ENCODE data around the gene RNF180.
"Not testable (repeated sequence)": the region's sequence is repeated elsewhere in the genome, so short reads cannot be mapped to it uniquely, and the experiment has no call there.

RNF180 gene

DNA sequence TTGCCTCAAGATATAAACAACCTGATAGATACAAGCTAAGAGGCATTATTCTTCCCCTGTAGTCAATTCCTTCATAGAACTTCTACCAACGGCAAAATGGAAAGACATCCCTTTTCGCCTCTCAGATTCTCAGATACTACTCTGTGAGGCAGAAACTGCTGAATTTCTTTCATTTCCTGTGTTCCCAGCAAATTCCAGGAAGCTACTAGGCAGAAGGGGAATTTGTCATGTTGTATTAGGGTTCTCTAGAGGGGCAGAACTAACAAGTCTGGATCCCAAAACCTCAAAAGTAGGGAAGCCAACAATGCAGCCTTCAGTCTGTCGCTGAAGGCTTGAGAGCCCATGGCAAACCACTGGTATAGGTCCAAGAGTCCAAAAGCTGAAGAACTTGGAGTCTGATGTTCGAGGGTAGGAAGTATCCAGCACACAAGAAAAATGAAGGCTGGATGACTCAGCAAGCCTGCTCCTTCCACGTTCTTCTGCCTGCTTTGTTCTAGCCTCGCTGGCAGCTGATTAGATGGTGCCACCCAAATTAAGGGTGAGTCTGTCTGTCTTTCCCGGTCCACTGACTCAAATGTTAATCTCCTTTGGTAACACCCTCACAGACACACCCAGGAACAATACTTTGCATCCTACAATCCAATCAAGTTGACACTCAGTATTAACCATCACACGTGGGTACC lies 15.2 kb downstream of the RNF180 start:
- no peak for DNase-seq

DNA sequence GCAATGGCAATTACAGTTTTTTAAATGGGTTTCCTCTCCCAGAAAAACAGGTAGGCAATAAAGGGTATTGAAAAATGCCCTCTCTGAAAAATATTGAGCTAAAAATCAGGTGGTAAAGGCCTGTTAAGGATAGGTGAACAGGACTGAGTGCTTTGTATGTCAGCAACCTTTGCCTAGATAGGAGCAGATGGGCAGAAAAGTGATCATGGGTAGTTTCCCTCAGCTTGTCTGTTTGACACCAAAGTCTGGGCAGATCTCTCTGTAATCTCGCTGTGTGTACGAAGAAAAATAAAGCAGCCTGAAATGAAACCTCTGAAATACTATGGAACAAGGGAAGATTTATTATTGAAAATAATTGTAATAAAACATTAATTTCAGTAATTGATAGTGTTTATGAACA lies 15.8 kb downstream of the RNF180 start:
- no peak for DNase-seq

DNA sequence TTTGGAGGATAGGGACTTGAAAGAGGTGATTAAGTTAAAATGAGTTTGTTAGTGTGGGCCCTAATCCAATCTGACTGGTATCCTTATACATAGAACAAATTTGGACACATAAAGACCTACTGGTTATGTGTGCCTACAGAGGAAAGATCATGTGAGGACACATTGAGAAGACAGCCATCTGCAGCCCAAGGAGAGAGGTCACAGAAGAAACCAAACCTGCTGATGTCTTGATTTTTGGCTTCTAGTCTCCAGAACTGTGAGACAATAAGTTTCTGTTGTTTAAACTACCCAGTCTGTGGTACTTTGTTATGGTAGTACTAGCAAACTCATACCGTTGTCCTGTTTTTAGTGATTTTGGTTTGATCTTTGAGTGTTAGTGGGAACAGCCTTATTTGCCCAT lies 18.3 kb downstream of the RNF180 start:
- DNase-seq: no peak

DNA sequence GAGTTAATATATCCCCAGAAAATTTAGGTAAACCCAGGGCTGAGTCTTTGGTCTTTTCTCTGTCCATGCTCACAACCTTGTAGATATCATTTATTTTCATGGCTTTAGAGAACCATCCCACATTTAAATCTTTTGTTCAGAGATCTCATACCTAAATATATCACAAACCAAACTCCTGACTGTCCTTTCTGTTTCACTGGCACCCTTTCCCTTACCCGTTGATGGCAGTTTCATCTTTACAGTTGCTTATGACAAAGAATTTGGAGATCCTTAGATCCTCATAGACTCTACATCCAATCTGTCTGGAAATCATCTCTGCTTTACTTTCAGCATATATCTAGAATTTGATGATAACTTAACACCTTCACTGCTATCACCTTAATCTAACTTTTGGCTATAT lies 19.2 kb downstream of the RNF180 start:
- no peak for DNase-seq

DNA sequence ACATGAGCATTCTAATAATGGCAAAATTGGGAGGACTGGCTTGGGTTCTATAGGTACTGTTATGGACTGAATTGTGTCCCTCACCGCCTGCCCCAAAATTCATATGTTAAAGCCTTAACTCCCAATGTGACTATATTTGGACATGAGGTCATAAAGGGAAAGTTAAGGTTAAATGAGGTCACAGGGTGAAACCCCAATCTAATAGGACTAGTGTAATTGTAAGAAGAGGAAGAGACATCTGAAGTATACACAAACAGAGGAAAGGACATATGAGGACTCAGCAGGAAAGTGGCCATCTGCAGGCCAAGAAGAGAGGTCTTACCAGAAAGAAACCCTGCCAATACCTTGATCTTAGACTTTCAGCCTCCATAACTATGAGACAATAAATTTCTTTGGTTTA lies 23.1 kb downstream of the RNF180 start:
- DNase-seq: no peak

DNA sequence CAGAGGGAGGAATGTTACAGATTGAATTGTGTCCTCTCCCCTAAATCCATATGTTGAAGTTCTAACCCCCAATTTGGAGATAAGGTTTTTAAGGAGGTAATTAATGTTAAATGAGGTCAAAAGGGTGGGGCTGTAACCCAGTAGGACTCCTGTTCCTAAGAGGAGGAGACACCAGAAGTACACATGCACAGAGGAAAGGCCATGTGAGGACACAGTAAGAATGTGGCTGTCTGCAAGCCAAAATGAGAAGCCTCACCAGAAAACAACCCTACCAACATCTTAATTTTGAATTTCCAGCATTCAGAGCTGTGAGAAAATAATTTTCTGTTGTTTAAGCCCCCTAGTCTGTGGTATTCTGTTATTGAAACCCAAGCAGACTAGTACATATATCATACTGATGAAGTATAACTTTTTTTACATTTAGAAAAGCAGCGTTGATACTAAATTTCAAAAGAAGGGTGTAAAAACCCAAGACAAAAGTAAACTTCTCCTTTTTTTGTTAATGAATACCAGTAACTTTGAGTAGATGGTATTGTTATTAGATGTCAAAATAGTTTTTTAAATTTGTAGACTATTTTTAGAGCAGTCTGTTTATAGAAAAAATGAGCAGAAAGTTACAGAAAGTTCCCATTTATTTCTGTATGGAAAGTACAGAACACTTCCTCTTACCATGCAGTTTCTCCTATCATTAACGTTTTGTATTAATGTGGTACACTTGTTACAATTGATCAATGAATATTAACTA lies 25.1 kb downstream of the RNF180 start:
- DNase-seq: no peak

DNA sequence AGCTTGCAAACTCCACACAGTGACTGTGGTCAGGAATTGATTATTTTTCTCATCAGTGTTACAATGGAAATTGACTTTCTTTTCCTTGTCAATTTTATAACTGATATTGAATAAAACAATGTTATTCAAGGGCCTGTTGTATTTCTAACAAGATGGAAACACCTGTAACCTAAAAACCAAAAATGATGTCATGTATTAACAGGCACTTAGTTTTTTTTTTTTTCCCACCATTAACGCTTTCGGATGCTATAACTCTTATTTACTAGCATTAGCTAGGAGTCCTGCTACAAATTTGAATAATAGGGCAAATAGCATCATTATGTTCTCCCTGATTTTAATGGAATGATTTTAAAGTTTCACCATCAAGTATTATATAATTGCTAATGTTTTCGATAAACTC lies 30.3 kb downstream of the RNF180 start:
- DNase-seq: no peak

DNA sequence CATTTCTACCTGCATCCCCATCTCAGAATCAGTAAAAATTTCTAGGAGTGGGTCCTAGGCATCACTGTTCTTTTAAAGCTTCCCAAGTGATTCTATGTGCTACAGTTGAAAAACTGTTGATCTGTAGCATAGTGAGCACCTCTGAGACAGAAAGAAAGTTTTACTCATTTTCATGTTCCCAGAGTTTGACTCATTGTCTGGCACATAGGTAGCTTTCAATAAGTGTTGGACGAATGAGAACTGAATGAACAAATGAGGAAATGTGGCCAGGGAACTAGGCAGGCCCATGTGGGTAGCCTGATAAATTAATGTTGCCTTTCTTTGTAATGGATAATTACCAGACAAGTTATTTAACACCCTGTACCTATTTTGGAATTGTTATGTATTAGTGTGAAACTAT lies 33.8 kb downstream of the RNF180 start:
- no peak for DNase-seq

DNA sequence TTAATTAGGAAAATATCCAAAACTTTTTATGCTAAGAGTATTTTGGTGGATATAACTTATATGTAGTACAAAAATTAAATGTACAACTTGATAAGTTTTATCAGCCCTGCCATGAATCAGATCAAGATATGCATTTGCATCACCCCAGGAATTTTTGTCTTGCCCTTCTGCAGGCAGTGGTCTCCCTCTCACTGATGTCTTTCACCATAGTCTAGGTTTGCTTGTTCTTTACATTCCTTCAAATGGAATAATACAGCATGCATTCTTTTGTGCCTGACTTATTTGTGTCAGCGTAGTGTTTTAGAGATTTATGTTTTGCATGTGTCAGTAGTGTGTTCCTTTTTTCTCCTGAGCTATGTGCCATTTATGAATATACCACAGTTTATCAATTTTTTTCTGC lies 36.4 kb downstream of the RNF180 start:
- DNase-seq: no peak

DNA sequence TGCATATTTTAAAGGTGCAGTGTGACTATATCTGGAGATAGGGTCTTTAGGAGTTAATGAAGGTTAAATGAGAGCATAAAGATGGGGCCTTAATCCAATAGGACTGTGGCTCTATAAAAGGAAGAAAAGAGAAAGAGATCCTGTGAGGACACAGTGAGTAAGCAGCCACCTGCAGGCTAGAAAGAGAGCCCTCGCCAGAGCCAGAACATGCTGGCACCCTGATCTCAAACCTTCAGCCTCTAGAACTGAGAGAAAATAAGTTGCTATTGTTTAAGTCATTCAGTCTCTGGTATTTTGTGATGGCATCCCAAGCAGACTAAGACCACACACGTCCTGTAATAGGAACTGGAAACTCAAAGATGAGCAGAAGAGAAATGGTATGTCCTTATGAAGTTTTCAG lies 41.0 kb downstream of the RNF180 start:
- DNase-seq: no peak

DNA sequence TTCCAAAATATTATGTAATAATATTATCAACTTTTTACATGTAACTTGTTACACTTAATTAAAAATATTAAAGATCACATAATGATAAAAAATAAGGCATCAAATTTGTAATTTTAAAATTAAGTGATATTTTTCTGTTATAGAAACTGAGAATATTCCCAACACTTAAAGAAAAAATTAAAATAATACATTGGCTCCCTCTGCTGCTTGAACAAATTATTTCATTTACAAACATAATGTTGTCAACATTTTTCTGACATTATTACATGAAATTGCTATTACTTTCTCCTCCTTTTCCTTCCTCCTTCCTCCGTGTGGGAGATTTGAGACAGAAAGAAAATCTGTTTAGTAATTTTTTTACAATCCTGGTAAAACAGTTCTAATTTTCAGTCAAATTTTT lies 42.3 kb downstream of the RNF180 start:
- DNase-seq: no peak

DNA sequence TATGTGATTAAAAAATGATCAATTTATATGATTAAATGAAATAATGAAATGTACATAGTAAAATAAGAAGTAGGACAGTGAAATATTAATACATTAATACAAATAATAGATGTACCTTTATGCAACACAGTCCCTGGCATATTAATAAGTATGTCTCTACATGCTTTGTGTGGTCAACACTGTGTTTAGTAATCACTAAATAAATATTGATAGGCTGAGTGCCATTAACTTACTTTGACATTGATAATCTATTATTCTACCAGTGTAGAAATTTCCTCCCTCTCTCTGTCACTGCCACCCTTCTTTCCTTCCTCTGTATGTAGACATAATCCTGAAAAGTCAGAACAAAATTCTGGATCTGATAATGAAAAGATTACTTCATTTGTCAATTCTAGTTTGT lies 43.7 kb downstream of the RNF180 start:
- no peak for DNase-seq

DNA sequence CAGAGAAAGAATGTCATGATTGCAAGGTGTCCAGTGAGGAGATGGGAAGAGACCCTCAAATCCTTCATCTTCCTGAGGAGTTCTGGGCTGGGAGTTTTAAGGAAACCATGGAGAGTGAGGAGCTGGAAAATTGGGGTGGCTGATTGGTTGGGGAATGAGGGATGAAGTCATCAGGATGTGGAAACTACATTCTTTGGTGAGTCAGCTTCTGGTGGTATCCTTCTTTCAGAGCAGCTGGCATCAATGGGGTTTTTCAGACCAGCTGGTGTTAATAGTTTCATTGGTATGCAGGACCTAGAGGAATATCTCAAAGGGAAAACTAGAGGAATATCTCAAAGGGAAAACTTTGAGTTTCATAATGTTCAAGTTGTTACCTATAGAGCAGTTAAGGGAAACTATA lies 45.2 kb downstream of the RNF180 start:
- no peak for DNase-seq

DNA sequence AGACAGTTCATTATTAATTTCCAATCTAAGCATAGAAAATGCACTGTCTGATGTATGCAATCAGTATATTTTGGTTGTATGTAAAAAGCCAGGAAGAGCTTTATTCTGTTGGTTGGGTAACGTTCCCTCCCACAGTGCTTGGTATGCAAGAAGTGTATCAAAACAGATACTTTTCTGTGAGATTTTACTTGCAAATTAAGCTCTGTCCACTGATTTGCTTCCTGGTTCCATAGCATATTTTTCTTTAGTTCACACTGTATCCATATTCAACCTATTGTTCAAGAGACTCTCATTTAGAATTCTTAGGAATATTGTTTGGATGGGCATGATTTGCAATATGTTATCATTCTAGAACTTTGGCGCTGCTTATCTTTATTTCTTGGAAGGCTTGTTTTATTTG lies 47.4 kb downstream of the RNF180 start:
- DNase-seq: no peak

DNA sequence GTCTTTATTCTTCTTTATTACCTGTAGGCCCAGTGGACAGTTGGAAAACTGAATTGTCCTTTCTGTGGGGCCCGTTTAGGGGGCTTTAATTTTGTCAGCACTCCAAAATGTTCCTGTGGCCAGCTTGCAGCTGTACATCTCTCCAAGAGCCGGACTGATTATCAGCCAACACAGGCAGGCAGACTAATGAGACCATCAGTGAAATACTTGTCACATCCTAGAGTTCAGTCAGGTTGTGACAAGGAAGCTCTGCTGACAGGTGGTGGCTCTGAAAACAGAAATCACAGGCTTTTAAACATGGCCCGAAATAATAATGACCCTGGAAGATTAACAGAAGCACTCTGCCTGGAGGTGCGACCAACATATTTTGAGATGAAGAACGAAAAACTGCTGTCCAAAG lies 47.9 kb downstream of the RNF180 start:
- no peak for DNase-seq

DNA sequence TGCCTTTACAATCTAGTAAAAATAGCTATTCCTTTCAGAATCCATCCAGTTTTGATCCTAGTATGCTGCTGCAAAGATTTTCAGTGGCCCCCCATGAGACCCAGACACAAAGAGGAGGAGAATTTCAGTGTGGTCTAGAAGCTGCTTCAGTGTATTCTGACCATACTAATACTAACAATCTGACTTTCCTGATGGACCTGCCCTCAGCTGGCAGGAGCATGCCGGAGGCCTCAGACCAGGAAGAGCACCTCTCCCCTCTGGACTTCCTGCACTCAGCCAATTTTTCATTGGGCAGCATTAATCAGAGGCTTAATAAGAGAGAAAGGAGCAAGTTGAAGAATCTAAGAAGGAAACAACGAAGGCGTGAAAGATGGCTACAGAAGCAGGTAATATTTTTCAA lies 48.5 kb downstream of the RNF180 start:
- DNase-seq: no peak

DNA sequence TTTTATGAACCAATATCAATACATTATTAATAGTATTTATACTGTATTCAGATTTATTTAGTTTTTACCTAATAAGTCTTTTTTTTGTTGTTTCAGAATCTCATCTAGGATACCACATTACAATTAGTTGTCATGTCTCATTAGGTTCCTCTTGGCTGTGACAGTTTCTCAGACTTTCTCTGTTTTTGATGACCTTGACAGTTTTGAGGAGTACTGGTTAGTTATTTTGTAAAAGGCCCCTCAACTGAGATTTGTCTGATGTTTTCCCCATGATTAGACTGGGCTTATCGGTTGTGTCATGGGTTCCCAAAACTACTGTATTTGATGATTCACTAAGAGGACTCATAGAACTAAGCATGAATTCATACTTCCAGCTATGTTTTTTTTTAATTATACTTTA lies 56.3 kb downstream of the RNF180 start:
- DNase-seq: no peak

DNA sequence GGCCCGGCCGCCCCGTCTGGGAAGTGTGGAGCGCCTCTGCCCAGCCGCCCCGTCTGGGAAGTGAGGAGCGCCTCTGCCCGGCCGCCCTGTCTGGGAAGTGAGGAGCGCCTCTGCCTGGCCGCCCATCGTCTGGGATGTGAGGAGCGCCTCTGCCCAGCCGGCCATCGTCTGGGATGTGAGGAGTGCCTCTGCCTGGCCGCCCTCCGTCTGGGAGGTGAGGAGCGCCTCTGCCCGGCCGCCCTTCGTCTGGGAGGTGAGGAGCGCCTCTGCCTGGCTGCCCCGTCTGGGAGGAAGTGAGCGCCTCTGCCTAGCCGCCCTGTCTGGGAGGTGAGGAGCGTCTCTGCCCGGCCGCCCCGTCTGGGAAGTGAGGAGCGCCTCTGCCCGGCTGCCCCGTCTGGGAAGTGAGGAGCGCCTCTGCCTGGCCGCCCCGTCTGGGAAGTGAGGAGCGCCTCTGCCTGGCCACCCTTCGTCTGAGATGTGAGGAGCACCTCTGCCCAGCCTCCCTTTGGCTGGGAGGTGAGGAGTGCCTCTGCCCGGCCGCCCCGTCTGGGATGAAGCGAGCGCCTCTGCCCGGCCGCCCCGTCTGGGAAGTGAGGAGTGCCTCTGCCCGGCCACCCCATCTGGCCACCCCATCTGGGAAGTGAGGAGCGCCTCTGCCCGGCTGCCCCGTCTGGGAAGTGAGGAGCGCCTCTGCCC lies 59.8 kb downstream of the RNF180 start:
- DNase-seq: not testable (repeated sequence)

DNA sequence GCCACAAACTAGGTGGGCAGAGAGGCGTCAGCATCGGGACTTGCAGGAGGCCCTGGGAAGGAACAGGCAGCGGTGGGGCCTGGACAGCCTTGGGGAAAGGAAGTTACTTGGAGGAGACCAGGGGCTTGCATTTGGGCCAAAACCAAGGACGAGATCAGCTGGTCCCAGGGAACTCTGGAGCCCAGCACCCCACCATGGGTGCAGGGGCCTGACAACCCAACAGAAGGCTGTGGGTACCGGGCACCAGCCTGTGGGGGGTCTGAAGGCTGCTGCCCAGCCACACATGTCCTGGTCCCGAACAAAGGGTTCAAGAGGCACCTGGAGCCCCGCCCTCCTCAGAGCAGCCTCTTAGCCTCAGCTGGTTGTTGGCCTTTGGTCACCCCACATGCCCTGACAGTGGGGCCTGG lies 61.5 kb downstream of the RNF180 start:
- DNase-seq: not testable (repeated sequence)

DNA sequence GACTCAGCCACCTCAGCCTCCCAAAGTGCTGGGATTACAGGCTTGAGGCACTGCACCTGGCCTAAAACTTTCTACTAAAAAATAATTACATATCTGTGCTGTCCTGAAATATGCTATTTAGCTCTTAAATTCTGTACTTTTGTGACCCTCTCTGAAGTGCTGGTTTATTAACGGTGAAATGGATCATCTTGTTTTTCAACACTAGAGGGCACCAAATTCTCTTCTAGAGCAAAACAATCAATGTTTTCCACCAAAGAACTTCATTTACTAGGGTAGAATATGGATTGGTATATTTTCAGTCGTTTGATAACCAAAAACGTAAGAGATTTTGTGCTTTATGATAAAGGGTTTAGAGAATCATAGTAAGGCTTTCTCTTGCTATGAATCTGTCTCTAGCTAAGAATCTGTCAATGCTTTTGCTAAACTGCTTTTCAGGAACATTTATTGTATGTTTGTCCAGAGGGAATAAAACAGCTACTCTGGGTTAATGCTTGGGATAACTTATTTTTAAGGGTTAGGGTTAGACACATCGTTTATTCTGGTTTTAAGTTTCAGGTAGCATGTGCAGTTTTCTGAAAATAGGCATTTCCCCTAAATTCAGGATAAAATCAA lies 63.6 kb downstream of the RNF180 start:
- no peak for DNase-seq

DNA sequence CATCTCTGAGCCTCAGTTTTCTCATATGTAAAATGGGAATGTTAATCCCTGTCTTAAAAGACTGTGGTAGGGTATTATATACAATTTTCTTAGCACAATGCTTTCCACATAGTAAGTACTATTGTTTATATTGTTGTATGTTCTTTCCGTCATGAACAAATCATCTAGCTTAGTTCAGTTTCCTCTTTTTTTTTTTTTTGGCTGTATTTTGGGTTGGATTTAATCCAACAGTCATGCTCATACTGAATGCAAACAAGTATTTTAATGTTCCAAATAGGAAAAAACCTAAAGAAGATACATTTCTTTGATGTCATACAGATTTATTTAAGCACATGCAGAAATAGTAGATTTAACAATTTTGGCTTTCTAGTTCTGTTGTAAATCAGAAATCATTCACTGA lies 95.1 kb downstream of the RNF180 start:
- DNase-seq: no peak

DNA sequence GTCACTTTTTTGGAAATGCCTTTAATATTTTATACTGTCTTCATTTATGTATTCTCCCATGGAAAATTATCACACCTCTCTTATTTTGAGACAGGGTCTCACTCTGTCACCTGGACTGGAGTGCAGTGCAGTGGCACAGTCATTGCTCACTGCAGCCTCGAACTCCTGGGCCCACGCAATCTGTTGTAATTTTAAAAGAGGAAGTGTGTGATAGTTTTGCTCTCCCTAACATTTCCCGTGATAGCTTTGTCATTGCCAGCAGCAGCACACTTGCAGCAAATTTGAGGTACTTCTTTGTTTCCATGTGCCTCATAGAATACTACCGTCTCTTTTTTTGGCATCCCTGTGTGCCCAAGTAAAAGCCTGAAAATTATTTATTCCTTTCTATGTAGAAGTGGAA lies 103.5 kb downstream of the RNF180 start:
- DNase-seq: no peak

DNA sequence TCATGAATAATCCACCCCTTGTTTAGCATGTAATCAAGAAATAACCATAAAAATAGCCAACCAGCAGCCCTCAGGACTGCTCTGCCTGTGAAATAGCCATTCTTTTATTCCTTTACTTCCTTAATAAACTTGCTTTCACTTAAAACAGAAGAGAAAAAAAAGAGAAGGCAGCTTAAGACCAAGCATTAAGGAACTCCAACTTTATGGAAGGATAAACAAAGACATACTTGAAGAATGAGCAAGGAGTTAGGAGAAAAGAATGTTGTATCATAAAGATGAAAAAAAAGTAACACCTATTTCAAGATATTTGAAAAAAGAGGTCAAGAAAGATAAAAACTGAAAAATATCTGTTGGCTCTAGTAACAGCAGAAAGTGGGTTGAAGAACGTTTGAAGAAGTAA lies 107.6 kb downstream of the RNF180 start:
- DNase-seq: no peak

Measured in activated gamma-delta T cell (primary cell).